Gastroesophageal sphincter (tissue), 3 donors: ENCODE results near the gene SHISA2.

Experiments
- EP300 ChIP-seq: sonication (generic); formaldehyde crosslinking; IDR thresholded peaks from one replicate; pipeline ENCODE4 v1.6.1; 2017; ENCODE audit warnings: antibody characterized with exemption, mild to moderate bottlenecking
- POLR2A ChIP-seq, 2 donors: fragments of 450-650 bp; IDR thresholded peaks; one replicate each; pipeline ENCODE4 v1.6.1; 2017; ENCODE audit warnings: antibody characterized with exemption in 2 of 2, mild to moderate bottlenecking in 2 of 2, moderate library complexity in 1 of 2
- TF ChIP-seq, protein P1 (sequence below), 4 experiments: fragments of 200-600 bp in 2 of 4; fragments of 450-650 bp in 2 of 4; sonication (generic) in 1 of 4; IDR thresholded peaks; one replicate each; pipeline ENCODE4 v1.5.1; 2017 to 2019; ENCODE audit warnings: antibody characterized with exemption in 4 of 4, mild to moderate bottlenecking in 2 of 4, moderate library complexity in 2 of 4

DNA sequence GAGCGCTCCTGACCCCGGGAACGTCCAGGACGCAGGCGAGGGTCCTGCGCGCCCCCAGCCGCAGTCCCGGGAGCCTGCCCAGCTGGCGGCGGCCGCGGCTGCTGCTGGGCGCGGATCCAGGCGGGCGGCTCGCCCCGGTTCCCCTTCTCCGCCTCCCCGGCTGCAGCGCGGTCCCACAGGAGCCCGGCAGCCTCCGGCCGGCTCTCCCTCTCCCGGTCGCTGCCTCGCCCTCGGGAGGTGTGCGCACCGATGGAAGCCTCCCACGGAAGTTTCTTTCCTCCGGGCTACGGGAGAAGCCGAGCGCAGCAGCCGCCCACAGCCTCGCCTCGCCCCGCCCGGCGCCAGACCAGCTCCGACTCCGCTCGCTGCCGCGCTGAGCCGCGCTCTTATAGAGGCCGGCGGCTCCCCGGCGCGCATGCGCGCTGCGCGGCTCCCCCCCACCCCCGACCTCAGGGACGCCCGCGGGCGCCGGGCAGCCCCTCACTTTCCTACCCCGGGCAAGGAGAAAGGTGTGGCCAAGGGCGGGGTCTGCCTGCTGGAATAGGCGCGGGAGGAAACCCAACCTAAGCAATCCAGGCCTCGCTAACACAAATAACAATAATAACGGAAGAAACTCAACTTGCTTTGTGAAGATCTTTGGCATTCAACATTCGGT is at the start of gene SHISA2:
- TF ChIP-seq POLR2A (IDR thresholded peaks at IDR 0.05) (peak in 1 of 2 donors; percentile 16), EP300 (no peak)
- TF ChIP-seq, protein P1, sequence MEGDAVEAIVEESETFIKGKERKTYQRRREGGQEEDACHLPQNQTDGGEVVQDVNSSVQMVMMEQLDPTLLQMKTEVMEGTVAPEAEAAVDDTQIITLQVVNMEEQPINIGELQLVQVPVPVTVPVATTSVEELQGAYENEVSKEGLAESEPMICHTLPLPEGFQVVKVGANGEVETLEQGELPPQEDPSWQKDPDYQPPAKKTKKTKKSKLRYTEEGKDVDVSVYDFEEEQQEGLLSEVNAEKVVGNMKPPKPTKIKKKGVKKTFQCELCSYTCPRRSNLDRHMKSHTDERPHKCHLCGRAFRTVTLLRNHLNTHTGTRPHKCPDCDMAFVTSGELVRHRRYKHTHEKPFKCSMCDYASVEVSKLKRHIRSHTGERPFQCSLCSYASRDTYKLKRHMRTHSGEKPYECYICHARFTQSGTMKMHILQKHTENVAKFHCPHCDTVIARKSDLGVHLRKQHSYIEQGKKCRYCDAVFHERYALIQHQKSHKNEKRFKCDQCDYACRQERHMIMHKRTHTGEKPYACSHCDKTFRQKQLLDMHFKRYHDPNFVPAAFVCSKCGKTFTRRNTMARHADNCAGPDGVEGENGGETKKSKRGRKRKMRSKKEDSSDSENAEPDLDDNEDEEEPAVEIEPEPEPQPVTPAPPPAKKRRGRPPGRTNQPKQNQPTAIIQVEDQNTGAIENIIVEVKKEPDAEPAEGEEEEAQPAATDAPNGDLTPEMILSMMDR (IDR thresholded peaks at IDR 0.05), result no peak
